Camera-type eye (tissue), 1 donor: ENCODE data around the gene TRPC4. TPM values are rescaled to one million over a fixed set of nuclear protein-coding genes. Genes with fewer than 3 reads are reported as not detected.

Experiments
- total RNA-seq: library from RNA; depleted of rRNA; stranded (reverse); fragments of >200 nt; gene quantifications from one replicate; pipeline ENCODE4 v1.2.3, GENCODE V29; 2014

Gene TRPC4
- total RNA-seq, result 4.9 TPM

DNA sequence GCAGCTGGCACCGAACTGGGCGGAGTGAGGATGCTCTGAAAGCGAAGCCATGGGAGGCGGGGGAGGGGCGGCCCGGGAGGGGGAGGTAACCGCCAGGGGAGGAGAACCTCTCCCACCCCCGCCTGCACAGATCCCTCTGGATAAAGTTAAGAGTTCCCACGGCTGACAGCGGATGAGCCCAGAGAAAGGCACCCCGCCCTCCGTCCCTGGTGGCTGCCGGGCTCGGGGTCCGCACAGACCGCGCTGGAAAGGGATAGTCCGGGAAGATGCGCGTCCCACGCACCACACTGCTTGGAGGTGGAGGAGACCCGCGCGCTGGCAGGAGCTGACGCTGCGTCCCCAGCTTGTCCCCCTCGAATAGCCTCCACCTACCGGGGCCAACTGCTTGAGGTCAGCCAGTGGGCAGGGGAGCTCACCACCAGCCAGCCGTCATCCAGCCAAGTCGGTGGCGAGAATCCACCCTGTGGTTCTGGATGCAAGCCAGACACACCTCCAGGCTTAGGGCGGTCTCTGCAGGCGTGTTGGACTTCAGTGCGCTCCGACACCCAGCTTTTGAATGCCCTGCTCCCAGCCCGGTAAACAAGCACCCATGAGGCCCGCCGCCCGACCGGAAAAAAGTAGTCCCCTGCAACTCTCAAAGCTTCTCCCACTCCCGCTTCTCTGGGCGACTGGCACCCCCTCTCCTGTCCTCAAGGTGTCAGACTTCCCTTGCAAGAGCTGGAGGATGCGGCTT lies at the start of gene TRPC4:
TRPC4 (minus strand) TSS at position 17 of the 733 bp plus-strand sequence. CDS start 86,439 bp downstream, outside the sequence.

DNA sequence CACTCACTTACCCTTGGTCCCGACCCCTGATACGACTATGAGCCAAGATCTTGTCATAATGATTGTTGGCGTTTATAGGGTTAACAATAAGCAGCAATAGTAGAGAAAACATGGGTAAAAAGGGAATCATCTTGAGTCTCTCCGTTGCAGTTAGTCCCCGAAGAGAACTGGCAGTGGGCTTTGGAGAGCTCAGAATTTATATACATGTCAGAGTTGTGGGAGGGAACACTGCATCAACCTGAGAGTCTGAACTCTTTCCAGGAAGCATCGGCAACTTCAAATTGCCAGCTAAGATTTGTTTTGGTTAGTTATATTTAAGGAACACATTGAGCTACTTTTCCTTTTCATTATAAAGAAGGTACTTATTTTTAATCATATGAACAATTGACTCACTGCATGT lies 271.0 kb downstream of the TRPC4 start, which contains the start of gene POSTN:
POSTN (minus strand) TSS at position 172 of the 400 bp plus-strand sequence; CDS start at position 130, 42 bp downstream.

